Activated CD8-positive, alpha-beta memory T cell treated with anti-CD3 and anti-CD28 coated beads for 1 hour (primary cell): ENCODE results near the gene SPIN1.
"Not testable (repeated sequence)": the region's sequence is repeated elsewhere in the genome, so short reads cannot be mapped to it uniquely, and the experiment has no call there.

Experiments used
- DNase-seq, 2 donors: peaks; one replicate each; pipeline ENCODE4 v3.0.0-alpha.2; 2020; ENCODE audit warnings: low read depth in 1 of 2; ENCODE audit errors: extremely low read depth in 1 of 2

Gene SPIN1

GRCh38 chr9:88388203-88388885 is at the start of gene SPIN1:
SPIN1 (plus strand) TSS chr9:88388444; CDS start chr9:88426540, 38,096 bp downstream.
- peak; percentile 61 to 86 for DNase-seq

DNA sequence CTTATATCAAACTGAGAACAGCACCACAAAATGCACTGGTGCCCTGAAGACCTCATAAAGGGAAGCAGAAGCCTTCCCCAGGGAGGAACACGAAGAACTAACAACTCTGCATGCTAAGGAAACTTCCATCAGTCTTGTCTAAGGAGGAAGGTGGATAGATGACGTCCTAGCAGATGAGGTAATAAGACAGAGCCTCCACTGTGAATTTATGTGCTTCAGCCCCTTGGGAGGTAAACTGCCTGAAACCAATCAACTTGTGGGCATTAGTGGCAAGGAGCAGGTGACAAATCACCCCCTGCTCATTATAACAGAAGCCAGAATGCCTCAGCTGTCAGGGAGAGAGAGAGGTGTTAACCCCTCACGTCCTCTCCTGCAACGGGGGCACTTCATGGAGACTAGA is 48.9 kb upstream of the SPIN1 start:
- DNase-seq = no peak

- no peak for DNase-seq
Measured at GRCh38 chr9:88342246-88342645, 46.0 kb upstream of the SPIN1 start.

DNA sequence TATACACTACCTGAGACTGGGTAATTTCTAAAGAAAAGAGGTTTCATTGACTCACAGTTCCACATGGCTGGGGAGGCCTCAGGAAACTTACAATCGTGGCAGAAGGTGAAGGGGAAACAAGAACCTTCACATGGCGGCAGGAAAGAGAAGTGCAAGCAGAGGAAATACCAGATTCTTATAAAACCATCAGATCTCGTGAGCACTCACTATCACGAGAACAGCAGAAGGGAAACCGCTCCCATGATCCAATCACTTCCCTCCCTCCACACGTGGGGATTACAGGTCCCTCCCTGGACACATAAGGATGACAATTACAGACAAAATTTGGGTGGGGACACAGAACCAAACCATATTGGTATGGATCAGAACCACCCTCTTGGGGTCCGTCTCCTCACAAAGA is 44.2 kb upstream of the SPIN1 start:
- DNase-seq = no peak

- DNase-seq = not testable (repeated sequence)
Measured at GRCh38 chr9:88350354-88350753, 37.9 kb upstream of the SPIN1 start.

- DNase-seq = no peak
Measured at GRCh38 chr9:88355166-88355565, 33.1 kb upstream of the SPIN1 start.

GRCh38 chr9:88357250-88357649 is 31.0 kb upstream of the SPIN1 start:
- DNase-seq = not testable (repeated sequence)

DNA sequence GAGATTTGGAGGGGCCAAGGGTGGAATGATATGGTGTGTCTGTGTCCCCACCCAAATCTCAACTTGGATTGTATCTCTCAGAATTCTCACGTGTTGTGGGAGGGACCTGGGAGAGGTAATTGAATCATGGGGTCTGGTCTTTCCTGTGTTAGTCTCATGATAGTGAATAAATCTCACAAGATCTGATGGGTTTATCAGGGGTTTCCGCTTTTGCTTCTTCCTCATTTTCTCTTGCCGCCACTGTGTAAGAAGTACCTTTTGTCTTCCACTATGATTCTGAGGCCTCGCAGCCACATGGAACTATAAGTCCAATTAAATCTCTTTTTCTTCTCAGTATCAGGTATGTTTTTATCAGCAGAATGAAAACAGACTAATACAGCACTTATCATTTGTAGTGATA is 29.5 kb upstream of the SPIN1 start:
- DNase-seq = no peak

DNA sequence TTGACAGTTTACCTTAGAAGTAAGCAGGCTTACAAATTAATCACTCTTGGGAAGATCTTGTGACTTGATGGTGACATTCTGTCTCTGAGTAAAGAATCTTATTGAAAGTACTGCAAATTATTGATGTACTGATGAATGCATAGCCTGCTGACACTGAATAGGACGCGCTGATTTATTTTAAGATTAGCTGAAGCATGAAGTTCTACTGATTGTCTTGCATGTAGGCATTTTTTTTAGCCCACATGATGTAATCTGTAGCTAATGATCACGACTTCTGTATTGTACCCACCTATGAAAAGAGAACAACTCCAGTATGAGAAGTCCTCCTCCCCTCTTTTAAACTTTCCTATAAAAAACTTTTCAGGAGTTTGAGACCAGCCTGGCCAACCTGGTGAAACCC is 28.3 kb upstream of the SPIN1 start:
- DNase-seq = no peak

DNA sequence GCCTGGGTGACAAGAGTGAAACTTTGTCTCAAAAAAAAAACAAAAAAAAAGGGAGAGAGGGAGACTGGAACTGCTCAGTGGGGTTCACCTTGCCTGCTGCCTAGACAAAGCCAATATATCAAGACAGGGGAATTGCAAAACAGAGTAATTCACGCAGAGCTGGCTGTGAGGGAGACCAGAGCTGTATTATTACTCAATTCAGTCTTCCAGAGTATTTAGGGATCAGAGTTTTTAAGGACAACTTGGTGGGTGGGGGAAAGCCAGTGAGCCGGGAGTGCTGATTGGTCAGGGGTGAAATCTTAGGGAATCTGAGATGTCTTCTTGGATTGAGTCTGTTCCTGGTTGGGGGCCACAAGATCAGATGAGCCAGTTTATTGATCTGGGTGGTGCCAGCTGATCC is 25.6 kb upstream of the SPIN1 start:
- no peak for DNase-seq

DNA sequence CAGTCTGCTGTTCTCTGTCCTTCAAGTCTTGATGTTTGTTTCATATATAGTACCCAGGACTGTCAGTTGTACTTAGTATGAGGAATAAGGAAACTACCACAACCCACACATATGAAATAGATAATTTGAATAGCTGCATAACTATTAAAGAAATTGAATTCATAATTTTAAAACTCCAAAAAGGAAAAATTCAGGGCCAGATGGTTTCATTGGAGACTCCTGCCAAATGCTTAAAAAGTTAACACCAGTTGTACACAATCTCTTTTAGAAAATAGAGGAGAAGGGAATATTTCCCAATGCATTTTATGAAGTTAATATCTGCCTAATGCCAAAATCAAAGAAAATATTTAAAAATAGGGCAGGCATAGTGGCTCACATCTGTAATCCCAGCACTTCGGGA is 24.6 kb upstream of the SPIN1 start:
- DNase-seq = no peak

- no peak for DNase-seq
Measured at GRCh38 chr9:88364706-88365105, 23.5 kb upstream of the SPIN1 start.

GRCh38 chr9:88370346-88370745 is 17.9 kb upstream of the SPIN1 start:
- DNase-seq = no peak

DNA sequence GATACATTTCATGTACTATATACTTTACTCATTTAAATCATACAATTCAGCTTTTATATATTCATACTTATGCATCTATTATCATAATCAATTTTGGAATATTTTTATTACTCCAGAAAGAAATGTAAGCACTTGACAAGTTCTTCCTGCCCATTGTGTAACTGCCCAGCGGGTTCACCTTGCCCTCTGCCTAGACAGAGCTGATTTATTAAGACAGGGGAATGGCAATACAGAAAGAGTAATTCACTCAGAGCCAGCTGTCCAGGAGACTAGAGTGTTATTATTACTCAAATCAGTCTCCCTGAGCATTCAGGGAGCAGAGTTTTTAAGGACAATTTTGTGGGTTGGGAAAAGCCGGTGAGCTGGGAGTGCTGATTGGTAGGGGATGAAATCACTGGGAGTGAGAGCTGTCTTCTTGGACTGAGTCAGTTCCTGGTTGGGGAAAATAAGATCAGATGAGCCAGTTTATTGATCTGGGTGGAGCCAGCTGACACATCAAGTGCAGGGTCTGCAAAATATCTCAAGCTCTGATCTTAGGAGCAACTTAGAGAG is 16.1 kb upstream of the SPIN1 start:
- no peak for DNase-seq

- DNase-seq = no peak
Measured at GRCh38 chr9:88373045-88373444, 15.2 kb upstream of the SPIN1 start.

- DNase-seq = no peak
Measured at GRCh38 chr9:88378317-88378716, 9.9 kb upstream of the SPIN1 start.

- DNase-seq = no peak
Measured at GRCh38 chr9:88379352-88379751, 8.9 kb upstream of the SPIN1 start.

DNA sequence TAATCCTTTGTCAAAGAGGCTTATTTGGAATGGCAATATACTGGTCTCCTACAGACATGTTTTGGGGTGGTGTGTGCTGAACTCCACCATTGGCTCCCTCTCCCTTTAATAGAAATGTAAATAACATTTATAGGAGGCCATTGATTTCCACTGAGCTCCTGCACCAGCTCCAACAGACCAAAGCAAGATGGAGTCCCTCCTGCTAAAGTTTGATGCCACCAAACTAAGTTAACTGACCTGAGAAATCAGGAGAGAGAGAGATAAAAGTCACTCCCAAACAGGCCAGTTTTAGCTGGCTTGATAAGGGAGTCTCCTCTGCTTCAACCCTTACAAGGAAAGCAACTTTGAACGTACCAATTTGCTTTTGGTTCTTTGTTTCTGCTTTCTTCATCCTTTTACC is 8.1 kb upstream of the SPIN1 start:
- DNase-seq = no peak

DNA sequence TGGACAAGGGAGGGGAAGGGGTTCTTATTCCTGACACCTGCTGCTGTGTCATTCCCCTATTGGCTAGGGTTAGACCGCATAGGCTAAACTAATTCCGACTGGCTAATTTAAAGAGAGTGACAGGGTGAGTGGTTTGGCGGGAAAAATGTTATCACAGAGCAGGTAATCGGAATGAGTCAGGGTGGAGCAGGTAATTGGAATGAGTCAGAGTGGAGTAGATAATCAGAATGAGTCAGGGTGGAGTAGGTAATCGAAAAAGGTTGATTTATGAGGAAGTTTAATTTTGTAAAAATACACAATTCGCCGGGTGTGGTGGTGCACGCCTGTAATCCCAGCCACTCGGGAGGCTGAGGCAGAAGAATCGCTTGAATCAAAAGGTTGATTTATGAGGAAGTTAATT is 6.9 kb upstream of the SPIN1 start:
- not testable (repeated sequence) for DNase-seq

DNA sequence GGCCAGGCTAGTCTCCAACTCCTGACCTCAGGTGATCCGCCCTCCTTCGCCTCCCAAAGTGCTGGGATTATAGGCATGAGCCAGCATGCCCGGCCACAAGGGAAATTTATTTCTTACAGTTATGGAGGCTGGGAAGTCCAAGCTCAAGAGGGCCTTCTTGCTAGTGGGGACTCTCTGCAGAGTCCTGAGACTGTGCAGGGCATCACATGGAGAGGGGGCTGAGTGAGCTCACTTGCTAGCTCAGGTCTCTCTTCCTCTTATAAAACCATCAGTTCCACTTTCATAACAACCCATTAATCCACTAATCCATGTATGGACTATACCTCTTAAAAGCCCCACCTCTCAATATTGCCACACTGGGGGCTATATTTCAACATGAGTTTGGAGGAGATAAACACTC is 5.1 kb upstream of the SPIN1 start:
- no peak for DNase-seq

DNA sequence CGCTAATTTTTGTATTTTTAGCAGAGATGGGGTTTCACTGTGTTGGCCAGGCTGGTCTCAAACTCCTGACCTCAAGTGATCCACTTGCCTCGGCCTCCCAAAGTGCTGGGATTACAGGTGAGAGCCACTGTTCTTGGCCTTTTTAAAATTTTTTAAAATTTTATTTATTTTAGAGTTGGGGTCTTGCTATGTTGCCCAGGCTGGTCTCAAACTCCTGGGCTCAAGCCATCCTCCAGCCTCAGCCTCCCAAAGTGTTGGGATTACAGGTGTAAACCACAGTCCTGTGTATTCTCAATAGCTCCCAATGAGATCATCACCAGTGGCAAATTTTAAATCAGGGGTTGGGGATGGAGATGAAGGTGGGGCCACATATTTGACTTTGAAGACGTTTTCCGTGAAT is 2.1 kb upstream of the SPIN1 start:
- not testable (repeated sequence) for DNase-seq

DNA sequence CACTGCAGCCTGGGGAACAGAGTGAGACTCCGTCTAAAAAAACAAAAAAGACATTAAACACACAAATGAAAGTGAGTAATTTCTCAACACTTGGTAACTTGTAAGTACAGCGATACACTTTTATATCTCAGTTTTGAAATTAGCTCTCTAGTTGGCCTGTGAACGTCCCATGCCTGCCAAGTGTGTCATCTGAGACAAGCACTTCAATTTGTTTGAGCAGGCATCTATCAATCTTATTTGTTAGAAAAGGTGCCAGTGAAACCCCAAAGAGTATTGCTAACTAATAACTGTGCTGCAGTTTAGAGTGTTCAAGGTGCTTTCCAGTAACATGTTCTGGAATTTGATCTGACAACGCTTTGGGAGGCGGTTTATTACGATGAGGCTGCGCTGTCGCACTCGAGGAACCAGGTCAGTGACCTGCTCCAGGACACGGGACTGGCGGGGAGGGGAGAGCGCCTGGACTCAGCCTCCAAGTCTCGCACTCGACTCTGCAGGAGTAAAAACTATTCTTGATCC is 1.1 kb upstream of the SPIN1 start:
- no peak for DNase-seq
